Measurements from ENCODE around the gene CHST1. TPM values are rescaled to one million over a fixed set of nuclear protein-coding genes. Genes with fewer than 3 reads are reported as not detected.

Gene CHST1
- total and polyA plus RNA-seq, 12 donors = 1.1 to 13.5 (median 4.4) TPM

GRCh38 chr11:45677770-45678512 lies 12.5 kb upstream of the CHST1 start:
- no peak overlapping the region for H3K27ac ChIP-seq
- 83 to 86% (median 84%) methylated on average over 7 to 8 of the region's 8 CpGs for WGBS, 4 donors
- no peak overlapping the region for H3K4me3 ChIP-seq
- no peak for DNase-seq
- intact Hi-C loops (cut with DNase I) = no loop called here
- no peaks in the 10 kb centered on the region for H3K9me3 ChIP-seq (replicated peaks in 1 of 3)
- H3K27me3 ChIP-seq = no peaks in the 10 kb centered on the region
- no peaks in the 10 kb centered on the region for H3K36me3 ChIP-seq (replicated peaks in 1 of 2)
- TF ChIP-seq CTCF (IDR thresholded peaks at IDR 0.05) (no peak), POLR2A (IDR thresholded peaks at IDR 0.05) (no peak)
- no peaks in the 10 kb centered on the region for H3K4me1 ChIP-seq (replicated peaks in 1 of 2)

- WGBS, 4 donors = 93 to 94% (median 93%) methylated on average over 7 of the region's 7 CpGs
- no peak for DNase-seq
- intact Hi-C loops (cut with DNase I) = no loop called here
Observed at GRCh38 chr11:45676522-45677095, 11.2 kb upstream of the CHST1 start.

GRCh38 chr11:45675646-45676045 lies 10.2 kb upstream of the CHST1 start:
- Histone ChIP-seq H3K9me3 (replicated peaks in 1 of 3) (no peaks in the 10 kb centered on the region), H3K27ac (no peak overlapping the region), H3K36me3 (replicated peaks in 1 of 2) (no peaks in the 10 kb centered on the region), H3K27me3 (no peaks in the 10 kb centered on the region), H3K4me3 (no peak overlapping the region), H3K4me1 (replicated peaks in 1 of 2) (no peaks in the 10 kb centered on the region)
- intact Hi-C loops (cut with DNase I) = no loop called here
- no peak for DNase-seq
- TF ChIP-seq CTCF (IDR thresholded peaks at IDR 0.05) (no peak), POLR2A (IDR thresholded peaks at IDR 0.05) (no peak)
- WGBS, 4 donors = 85 to 92% (median 89%) methylated on average over 4 of the region's 4 CpGs

More at GRCh38 chr11:45676522-45677095, 11.2 kb upstream of the CHST1 start:
- Histone ChIP-seq H3K4me3 (no peak overlapping the region), H3K36me3 (replicated peaks in 1 of 2) (no peaks in the 10 kb centered on the region), H3K27ac (no peak overlapping the region), H3K9me3 (replicated peaks in 1 of 3) (no peaks in the 10 kb centered on the region), H3K27me3 (no peaks in the 10 kb centered on the region), H3K4me1 (replicated peaks in 1 of 2) (no peaks in the 10 kb centered on the region)
- TF ChIP-seq CTCF (IDR thresholded peaks at IDR 0.05) = no peak
- TF ChIP-seq POLR2A (IDR thresholded peaks at IDR 0.05) = no peak

- H3K9me3 ChIP-seq (replicated peaks in 1 of 3) = no peaks in the 10 kb centered on the region
- H3K36me3 ChIP-seq (replicated peaks in 1 of 2) = no peaks in the 10 kb centered on the region
- no peaks in the 10 kb centered on the region for H3K4me1 ChIP-seq (replicated peaks in 1 of 2)
- H3K4me3 ChIP-seq = no peak overlapping the region
- intact Hi-C loops (cut with DNase I) = no loop called here
- WGBS, 4 donors = 89 to 95% (median 91%) methylated on average over 3 to 9 of the region's 9 CpGs
- no peak for TF ChIP-seq CTCF (IDR thresholded peaks at IDR 0.05)
- TF ChIP-seq POLR2A (IDR thresholded peaks at IDR 0.05) = no peak
- H3K27me3 ChIP-seq = no peaks in the 10 kb centered on the region
- H3K27ac ChIP-seq = no peak overlapping the region
- DNase-seq = no peak
Observed at GRCh38 chr11:45674481-45675190, 9.2 kb upstream of the CHST1 start.
